Esophagus muscularis mucosa (tissue), 4 donors: ENCODE results near the gene NEUROD4. TPM values are rescaled to one million over a fixed set of nuclear protein-coding genes. Genes with fewer than 3 reads are reported as not detected.

Experiments
- DNase-seq: peaks from one replicate; pipeline ENCODE4 v3.0.0-alpha.2; 2017; ENCODE audit errors: extremely low spot score
- H3K27ac ChIP-seq, 4 donors: fragments of 200-600 bp; sonication (generic); replicated peaks in 1 of 4; 1 replicate in 3 of 4; 2 replicates in 1 of 4; pipeline ENCODE4 v1.5.1; 2016 to 2019; ENCODE audit warnings: mild to moderate bottlenecking in 1 of 4
- H3K27me3 ChIP-seq, 4 donors: fragments of 200-600 bp; sonication (generic); one replicate each; pipeline versions ENCODE4 v1.5.1 to v1.6.0; 2016 to 2019
- H3K36me3 ChIP-seq, 4 donors: fragments of 200-600 bp; sonication (generic); one replicate each; pipeline ENCODE4 v1.5.1; 2016 to 2019
- H3K4me1 ChIP-seq, 4 donors: fragments of 200-600 bp; sonication (generic); one replicate each; pipeline ENCODE4 v1.5.1; 2016 to 2019
- H3K4me3 ChIP-seq, 4 donors: fragments of 200-600 bp; sonication (generic); 1 replicate in 2 of 4; 2 replicates in 2 of 4; pipeline ENCODE4 v1.5.1; 2016 to 2019; ENCODE audit warnings: mild to moderate bottlenecking in 4 of 4, moderate library complexity in 1 of 4
- H3K9me3 ChIP-seq, 4 donors: fragments of 200-600 bp; sonication (generic); 1 replicate in 3 of 4; 2 replicates in 1 of 4; pipeline ENCODE4 v1.5.1; 2016 to 2019
- CTCF ChIP-seq, 3 experiments: fragments of 200-600 bp in 2 of 3; fragments of 450-650 bp in 1 of 3; sonication (generic) in 2 of 3; IDR thresholded peaks; one replicate each; pipeline ENCODE4 v1.5.1; 2017 to 2019; ENCODE audit warnings: antibody characterized with exemption in 3 of 3, mild to moderate bottlenecking in 2 of 3, moderate library complexity in 1 of 3
- EP300 ChIP-seq: sonication (generic); formaldehyde crosslinking; IDR thresholded peaks from one replicate; pipeline ENCODE4 v1.6.1; 2017; ENCODE audit warnings: antibody characterized with exemption
- POLR2A ChIP-seq: fragments of 450-650 bp; IDR thresholded peaks from one replicate; pipeline ENCODE4 v1.6.1; 2017; ENCODE audit warnings: antibody characterized with exemption, moderate library complexity, mild to moderate bottlenecking, low read depth
- POLR2AphosphoS5 ChIP-seq, 2 donors: sonication (generic); formaldehyde crosslinking; IDR thresholded peaks; one replicate each; pipeline ENCODE4 v1.6.1; 2017; ENCODE audit warnings: antibody characterized with exemption in 2 of 2
- WGBS: methylation state at CpG from one replicate; pipeline ENCODE4 v1.1.5; 2018; 5-methylcytosine and 5-hydroxymethylcytosine counted together
- intact Hi-C: fragments of 100-400 bp; cut with DNase I; formaldehyde crosslinking; loops from one replicate; pipeline ENCODE4 v1.15.1; 2023
- total RNA-seq, 4 donors: library from RNA; depleted of rRNA; stranded (reverse); fragments of >200 nt; gene quantifications; one replicate each; pipeline versions ENCODE4 v1.1.0 to v1.2.1, GENCODE V29; 2016

Gene NEUROD4
- total RNA-seq, 4 donors from 2014 or later = not detected

- WGBS = 72% methylated on average over 2 of the region's 2 CpGs
- H3K9me3 ChIP-seq = no peaks in the 10 kb centered on the region
- peaks cover 0 to 6% (median 3%) of the 10 kb centered on the region in 4 donors for H3K4me1 ChIP-seq
- no peak for DNase-seq
- no peaks in the 10 kb centered on the region for H3K36me3 ChIP-seq
- no peak overlapping the region for H3K4me3 ChIP-seq
- intact Hi-C loops = no loop called here
- H3K27ac ChIP-seq = no peak overlapping the region
- no peak for TF ChIP-seq CTCF (IDR thresholded peaks at IDR 0.05)
- no peak for TF ChIP-seq EP300
- TF ChIP-seq POLR2AphosphoS5 (IDR thresholded peaks at IDR 0.05) = no peak
- TF ChIP-seq POLR2A = no peak
- H3K27me3 ChIP-seq = peaks cover 0 to 32% (median 0%) of the 10 kb centered on the region in 4 donors
Measured at GRCh38 chr12:55024575-55024974, 4.8 kb downstream of the NEUROD4 start.

GRCh38 chr12:55025508-55025907 is 5.7 kb downstream of the NEUROD4 start:
- Histone ChIP-seq H3K36me3 (no peaks in the 10 kb centered on the region), H3K27ac (no peak overlapping the region), H3K27me3 (peaks cover 0 to 28% (median 2%) of the 10 kb centered on the region in 4 donors), H3K9me3 (no peaks in the 10 kb centered on the region), H3K4me3 (no peak overlapping the region), H3K4me1 (no peaks in the 10 kb centered on the region)
- intact Hi-C loops = no loop called here
- no peak for DNase-seq
- WGBS = 86% methylated on average over 2 of the region's 2 CpGs
- TF ChIP-seq POLR2AphosphoS5 (IDR thresholded peaks at IDR 0.05) (no peak), EP300 (no peak), CTCF (IDR thresholded peaks at IDR 0.05) (no peak), POLR2A (no peak)

GRCh38 chr12:55034218-55034617 is 14.4 kb downstream of the NEUROD4 start:
- no peaks in the 10 kb centered on the region for H3K4me1 ChIP-seq
- intact Hi-C loops = no loop called here
- TF ChIP-seq CTCF (IDR thresholded peaks at IDR 0.05) (no peak), EP300 (no peak)
- H3K9me3 ChIP-seq = no peaks in the 10 kb centered on the region
- no peaks in the 10 kb centered on the region for H3K36me3 ChIP-seq
- peaks cover 0 to 24% (median 2%) of the 10 kb centered on the region in 4 donors for H3K27me3 ChIP-seq
- WGBS = 54% methylated on average over 2 of the region's 6 CpGs
- no peak for DNase-seq
- H3K27ac ChIP-seq = no peak overlapping the region
- no peak overlapping the region for H3K4me3 ChIP-seq

GRCh38 chr12:55036326-55037115 is 16.7 kb downstream of the NEUROD4 start:
- TF ChIP-seq POLR2AphosphoS5 (IDR thresholded peaks at IDR 0.05) = no peak
- no peak for TF ChIP-seq CTCF (IDR thresholded peaks at IDR 0.05)
- TF ChIP-seq EP300 = no peak
- TF ChIP-seq POLR2A = no peak
- Histone ChIP-seq H3K27me3 (peaks cover 0 to 32% (median 0%) of the 10 kb centered on the region in 4 donors), H3K4me1 (no peaks in the 10 kb centered on the region), H3K27ac (no peak overlapping the region), H3K4me3 (no peak overlapping the region), H3K36me3 (no peaks in the 10 kb centered on the region), H3K9me3 (no peaks in the 10 kb centered on the region)
- 74% methylated on average over 5 of the region's 5 CpGs for WGBS
- DNase-seq = no peak
- intact Hi-C loops = no loop called here
